ENCODE measurements around the gene RCN1.
"Not testable (repeated sequence)": the region's sequence is repeated elsewhere in the genome, so short reads cannot be mapped to it uniquely, and the experiment has no call there.

RCN1 gene

DNA sequence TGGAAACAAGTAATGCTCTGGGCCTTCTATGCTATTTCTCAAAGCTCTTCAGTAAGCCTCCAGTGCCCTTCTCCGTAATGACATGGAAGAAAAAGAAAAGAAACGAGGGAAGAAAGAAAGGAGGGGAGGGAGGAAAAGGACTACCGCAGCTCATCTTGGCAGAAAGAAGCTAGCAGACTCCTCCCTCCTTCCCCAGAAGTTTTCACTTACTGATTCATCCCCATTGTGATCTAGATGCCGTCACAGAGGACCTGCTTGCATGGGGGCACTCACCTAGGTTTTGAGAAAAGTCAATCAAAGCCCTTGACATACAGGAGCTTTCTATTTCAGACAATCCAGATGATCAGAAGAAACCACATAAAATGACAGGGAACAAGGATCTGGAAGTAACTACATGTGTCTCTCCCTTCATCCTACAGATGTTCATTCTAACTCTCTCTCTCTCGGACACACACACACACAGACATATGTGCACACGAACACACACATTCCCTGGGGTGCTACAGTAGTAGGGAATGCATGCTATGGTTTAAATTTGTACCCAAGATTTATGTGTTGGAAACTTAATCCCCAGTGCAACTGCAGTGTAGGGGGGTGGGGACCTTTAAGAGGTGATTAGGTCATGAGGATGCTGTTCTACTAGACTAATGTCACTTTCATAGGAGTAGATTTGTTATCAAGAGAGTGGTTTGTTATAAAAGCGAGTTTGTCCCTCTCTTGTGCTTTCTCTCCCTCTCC, 37.6 kb upstream of the RCN1 start:
- ChIA-PET CTCF (interaction anchor here (0.7 to 8.4 kb wide), 20 partner anchors 10 to 133 kb away, joined by 3 to 256 read pairs (median 5); no protein-coding TSS in a partner anchor), POLR2A (no interaction called here)
- no peak for DNase-seq (ENCODE audit: extremely low spot score)
- TF ChIP-seq, protein P1, sequence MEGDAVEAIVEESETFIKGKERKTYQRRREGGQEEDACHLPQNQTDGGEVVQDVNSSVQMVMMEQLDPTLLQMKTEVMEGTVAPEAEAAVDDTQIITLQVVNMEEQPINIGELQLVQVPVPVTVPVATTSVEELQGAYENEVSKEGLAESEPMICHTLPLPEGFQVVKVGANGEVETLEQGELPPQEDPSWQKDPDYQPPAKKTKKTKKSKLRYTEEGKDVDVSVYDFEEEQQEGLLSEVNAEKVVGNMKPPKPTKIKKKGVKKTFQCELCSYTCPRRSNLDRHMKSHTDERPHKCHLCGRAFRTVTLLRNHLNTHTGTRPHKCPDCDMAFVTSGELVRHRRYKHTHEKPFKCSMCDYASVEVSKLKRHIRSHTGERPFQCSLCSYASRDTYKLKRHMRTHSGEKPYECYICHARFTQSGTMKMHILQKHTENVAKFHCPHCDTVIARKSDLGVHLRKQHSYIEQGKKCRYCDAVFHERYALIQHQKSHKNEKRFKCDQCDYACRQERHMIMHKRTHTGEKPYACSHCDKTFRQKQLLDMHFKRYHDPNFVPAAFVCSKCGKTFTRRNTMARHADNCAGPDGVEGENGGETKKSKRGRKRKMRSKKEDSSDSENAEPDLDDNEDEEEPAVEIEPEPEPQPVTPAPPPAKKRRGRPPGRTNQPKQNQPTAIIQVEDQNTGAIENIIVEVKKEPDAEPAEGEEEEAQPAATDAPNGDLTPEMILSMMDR (IDR thresholded peaks at IDR 0.05; ENCODE audit: control extremely low read depth, extremely low read depth, low read depth, missing control alignments), result no peak

DNA sequence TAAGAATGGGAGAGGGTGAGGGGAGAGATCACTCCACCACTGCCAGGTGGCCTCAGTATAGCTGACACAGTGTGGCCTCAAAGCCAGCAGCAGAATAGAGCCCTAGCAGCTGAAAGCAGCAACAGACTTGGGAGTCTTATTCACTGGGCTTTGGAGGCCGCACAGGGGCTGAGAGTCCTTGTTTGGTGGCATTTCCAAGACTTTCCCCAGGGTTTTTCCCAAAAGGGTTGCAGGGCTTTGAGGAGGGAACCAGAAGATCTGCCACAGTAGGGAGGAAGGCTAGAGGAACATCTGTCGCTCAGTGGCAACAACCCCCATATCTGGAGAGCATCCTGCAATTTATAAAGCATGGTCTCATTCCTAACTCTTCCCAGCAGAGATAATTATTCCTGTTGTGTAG, 35.0 kb upstream of the RCN1 start:
- POLR2A ChIA-PET, result interaction anchor here (0.6 kb wide), 1 partner anchor 22 kb away, joined by 5 read pairs; no protein-coding TSS in a partner anchor
- CTCF ChIA-PET, result interaction anchor here (1.4 to 8.4 kb wide), 3 partner anchors 9 to 121 kb away, joined by 4 to 256 read pairs (median 62); no protein-coding TSS in a partner anchor

DNA sequence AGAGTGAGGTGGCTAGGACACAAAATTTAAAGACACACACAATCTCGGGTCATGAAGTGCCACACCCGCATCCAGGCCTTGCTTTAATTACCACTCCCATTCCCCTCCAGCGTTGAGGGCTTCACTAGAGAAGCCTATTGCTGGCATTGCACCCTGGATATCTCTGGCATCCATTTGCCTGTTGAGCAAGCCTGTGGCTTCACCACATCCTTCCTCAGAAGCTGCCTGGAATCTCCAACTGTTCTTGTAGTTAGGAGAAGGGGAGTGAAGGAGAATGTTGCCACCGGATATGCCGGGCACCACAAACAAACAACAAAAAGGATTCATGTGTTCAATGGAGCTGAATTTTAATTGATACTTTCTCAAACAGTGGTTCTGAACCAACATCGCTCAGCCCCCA, 34.4 kb upstream of the RCN1 start:
- TF ChIP-seq, protein P1 (IDR thresholded peaks at IDR 0.05; ENCODE audit: control extremely low read depth, extremely low read depth, low read depth, missing control alignments), result no peak
- ChIA-PET POLR2A (no interaction called here), CTCF (interaction anchor here (1.4 to 8.4 kb wide), 3 partner anchors 9 to 121 kb away, joined by 4 to 256 read pairs (median 62); no protein-coding TSS in a partner anchor)
- DNase-seq (ENCODE audit: extremely low spot score), result no peak

More for the DNA sequence above, 35.0 kb upstream of the RCN1 start:
- no peak for DNase-seq (ENCODE audit: extremely low spot score)
- TF ChIP-seq, protein P1 (IDR thresholded peaks at IDR 0.05; ENCODE audit: control extremely low read depth, extremely low read depth, low read depth, missing control alignments), result no peak

DNA sequence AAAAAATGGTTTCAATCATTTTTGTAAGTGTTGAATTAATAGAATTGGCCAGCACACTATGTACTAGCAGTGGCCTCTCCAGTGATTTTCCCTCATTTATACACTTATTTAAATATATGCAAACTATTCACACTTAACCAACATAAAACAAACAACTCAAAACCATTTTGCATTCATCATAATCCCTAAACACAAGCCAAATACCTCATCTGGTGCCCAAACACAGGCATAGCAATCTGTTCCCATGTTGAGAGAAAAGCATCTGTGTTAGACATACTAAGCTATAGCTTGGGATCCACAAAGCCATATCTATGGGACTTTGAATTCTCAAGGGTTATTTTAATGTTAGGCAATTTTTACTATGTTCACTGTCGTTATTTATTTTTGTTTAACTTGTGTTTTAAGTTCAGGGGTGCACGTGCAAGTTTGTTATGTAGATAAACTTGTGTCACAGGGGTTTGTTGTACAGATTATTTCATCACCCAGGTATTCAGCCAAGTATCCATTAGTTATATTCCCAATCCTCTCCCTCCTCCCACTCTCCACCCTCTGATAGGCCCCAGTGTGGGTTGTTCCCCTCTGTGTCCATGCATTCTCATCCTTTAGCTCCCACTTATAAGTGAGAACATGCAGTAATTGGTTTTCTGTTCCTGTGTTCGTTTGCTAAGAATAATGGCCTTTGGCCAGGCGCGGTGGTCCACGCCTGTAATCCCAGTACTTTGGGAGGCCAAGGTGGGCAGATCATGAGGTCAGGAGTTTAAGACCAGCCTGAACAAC, 31.0 kb upstream of the RCN1 start:
- CTCF ChIA-PET, result interaction anchor here (1.0 to 1.4 kb wide), 4 partner anchors 8 to 29 kb away, joined by 3 to 6 read pairs (median 4); no protein-coding TSS in a partner anchor
- DNase-seq (ENCODE audit: extremely low spot score), result no peak
- POLR2A ChIA-PET, result no interaction called here
- TF ChIP-seq, protein P1 (IDR thresholded peaks at IDR 0.05; ENCODE audit: control extremely low read depth, extremely low read depth, low read depth, missing control alignments), result no peak

DNA sequence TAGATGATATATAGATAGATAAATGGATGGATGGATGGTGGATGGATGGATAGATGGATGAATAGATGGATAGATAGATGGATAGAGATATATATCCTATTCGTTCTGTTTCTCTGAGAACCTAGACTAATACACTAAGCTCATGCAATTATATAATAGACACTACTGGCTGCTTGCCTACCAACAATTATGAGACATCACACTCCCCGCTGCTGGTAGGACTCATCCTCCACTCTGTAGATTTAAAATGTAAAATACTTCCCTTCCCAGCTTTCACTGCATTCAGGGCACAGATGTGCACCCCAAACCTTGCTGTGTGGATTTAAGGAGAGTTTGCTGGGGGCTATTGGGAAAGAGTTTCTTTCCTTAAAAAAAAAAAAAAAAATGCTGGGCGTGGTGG, 28.3 kb upstream of the RCN1 start:
- TF ChIP-seq, protein P1 (IDR thresholded peaks at IDR 0.05; ENCODE audit: control extremely low read depth, extremely low read depth, low read depth, missing control alignments), result no peak
- ChIA-PET POLR2A (no interaction called here), CTCF (interaction anchor here (1.9 to 2.4 kb wide), 2 partner anchors 10 to 113 kb away, joined by 14 to 17 read pairs; no protein-coding TSS in a partner anchor)
- no peak for DNase-seq (ENCODE audit: extremely low spot score)

DNA sequence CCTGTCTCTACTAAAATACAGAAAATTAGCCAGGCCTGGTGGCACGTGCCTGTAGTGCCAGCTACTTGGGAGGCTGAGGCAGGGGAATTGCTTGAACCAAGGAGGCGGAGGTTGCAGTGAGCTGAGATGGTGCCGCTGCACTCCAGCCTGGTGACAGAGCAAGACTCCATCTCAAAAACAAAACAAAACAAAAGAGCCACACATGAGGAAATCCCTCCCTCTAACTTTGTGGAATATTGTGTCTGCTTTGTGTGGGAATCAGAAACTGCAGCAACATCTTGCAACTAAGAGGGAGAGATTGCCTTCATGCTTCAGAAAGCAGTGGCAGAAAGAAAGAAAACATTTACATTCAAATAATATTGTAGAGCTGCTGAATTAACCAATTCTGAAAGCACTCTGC, 27.8 kb upstream of the RCN1 start:
- POLR2A ChIA-PET; DNase-seq (ENCODE audit: extremely low spot score): not testable (repeated sequence)
- CTCF ChIA-PET, result interaction anchor here (1.9 to 2.4 kb wide), 2 partner anchors 10 to 113 kb away, joined by 14 to 17 read pairs; no protein-coding TSS in a partner anchor
